ENCODE results near the gene RRAGC. TPM values are rescaled to one million over a fixed set of nuclear protein-coding genes. Genes with fewer than 3 reads are reported as not detected.

Gene RRAGC
- total and polyA plus RNA-seq, 2 of the 13 experiments (the other 11 are each of a cell fraction or from before 2014, with no cell fraction given) = 7.6 to 8.0 TPM

GRCh38 chr1:38898653-38899230 is 39.2 kb upstream of the RRAGC start:
- POLR2A ChIA-PET = no interaction called here
- no peak overlapping the region for H3K4me2 ChIP-seq (ENCODE audit: low read depth, low read length)

GRCh38 chr1:38896169-38896568 is 36.6 kb upstream of the RRAGC start:
- Histone ChIP-seq H3K4me2 (ENCODE audit: low read depth, low read length) (no peak overlapping the region), H3K79me2 (ENCODE audit: insufficient read depth, low read length) (no peaks in the 10 kb centered on the region), H3K27ac (ENCODE audit: extremely low read length, insufficient read depth, low read length) (no peak overlapping the region), H3K27me3 (ENCODE audit: control insufficient read depth in 1 of 2, insufficient read depth in 2 of 2, low read length in 2 of 2) (no peaks in the 10 kb centered on the region), H3K4me1 (ENCODE audit: insufficient read depth, low read length) (peaks cover 33% of the 10 kb centered on the region), H3K9me3 (ENCODE audit: low read length) (no peaks in the 10 kb centered on the region), H3K9ac (ENCODE audit: insufficient read depth, low read depth, low read length) (no peak overlapping the region), H2AFZ (ENCODE audit: low read length) (no peak overlapping the region), H3K4me3 (replicated peaks in 1 of 3; ENCODE audit: insufficient read depth in 1 of 3, low read depth in 2 of 3, low read length in 3 of 3) (no peak overlapping the region), H3K36me3 (replicated peaks in 1 of 2; ENCODE audit: control insufficient read depth in 1 of 2, insufficient read depth in 2 of 2, low read length in 2 of 2) (0 out of 5 replicates have a peak, but pooled peaks cover 0 to 1% of the 10 kb centered on the region in 2 experiments), H4K20me1 (ENCODE audit: insufficient read depth, low read length) (no peaks in the 10 kb centered on the region)
- FAIRE-seq (no peak), ATAC-seq (no peak), DNase-seq (ENCODE audit: low spot score) (no peak)
- intact Hi-C loops (cut with micrococcal nuclease; ENCODE audit: unreplicated experiment) = no loop called here
- CTCF ChIA-PET (ENCODE audit: low intra/inter-chr PET ratio, low total read pairs) = no interaction called here
- TF ChIP-seq KIAA2018 (CRISPR knock-in tag; IDR thresholded peaks at IDR 0.05; ENCODE audit: borderline replicate concordance) (no peak), ZNF629 (CRISPR knock-in tag; conservative IDR thresholded peaks at IDR 0.05) (peak; percentile 60)
- in situ Hi-C loops (cut with HindIII; ENCODE audit: extremely low pct_ligation_motif_present, low pct_unique_long_range_greater_than_20kb) = no loop called here
- BruUV-seq (replicated peaks) = no TSS peak
- WGBS (ENCODE audit: low lambda C conversion rate) = 96% methylated on average over 2 of the region's 2 CpGs
- POLR2A ChIA-PET = no interaction called here

More at GRCh38 chr1:38898653-38899230, 39.2 kb upstream of the RRAGC start:
- intact Hi-C loops (cut with micrococcal nuclease; ENCODE audit: unreplicated experiment) = no loop called here
- ATAC-seq = peak; percentile 23; the same call in 1 of the 3 replicates
- FAIRE-seq = no peak
- TF ChIP-seq PHF20 (CRISPR knock-in tag; IDR thresholded peaks at IDR 0.05) (no peak), MED8 (CRISPR knock-in tag; IDR thresholded peaks at IDR 0.05; ENCODE audit: insufficient replicate concordance) (no peak), BCL6 (CRISPR knock-in tag; IDR thresholded peaks at IDR 0.05) (0 out of 2 replicates have a peak, but pooled peaks have one; percentile 33), ZNF33A (CRISPR knock-in tag; IDR thresholded peaks at IDR 0.05; ENCODE audit: borderline replicate concordance) (no peak), ZKSCAN1 (IDR thresholded peaks at IDR 0.05; ENCODE audit: low read length) (no peak)
- H4K20me1 ChIP-seq (ENCODE audit: insufficient read depth, low read length) = no peaks in the 10 kb centered on the region
- H3K79me2 ChIP-seq (ENCODE audit: insufficient read depth, low read length) = no peaks in the 10 kb centered on the region
- H3K9me3 ChIP-seq (ENCODE audit: low read length) = no peaks in the 10 kb centered on the region
- no TSS peak for BruUV-seq (replicated peaks)
- CTCF ChIA-PET (ENCODE audit: low intra/inter-chr PET ratio, low total read pairs) = no interaction called here
- H2AFZ ChIP-seq (ENCODE audit: low read length) = no peak overlapping the region
- DNase-seq (ENCODE audit: low spot score) = no peak
- no peaks in the 10 kb centered on the region for H3K27me3 ChIP-seq (ENCODE audit: control insufficient read depth in 1 of 2, insufficient read depth in 2 of 2, low read length in 2 of 2)
- H3K4me1 ChIP-seq (ENCODE audit: insufficient read depth, low read length) = peaks cover 19% of the 10 kb centered on the region
- H3K4me3 ChIP-seq (replicated peaks in 1 of 3; ENCODE audit: insufficient read depth in 1 of 3, low read depth in 2 of 3, low read length in 3 of 3) = no peak overlapping the region
- 0 out of 5 replicates have a peak, but pooled peaks cover 0 to 1% of the 10 kb centered on the region in 2 experiments for H3K36me3 ChIP-seq (replicated peaks in 1 of 2; ENCODE audit: control insufficient read depth in 1 of 2, insufficient read depth in 2 of 2, low read length in 2 of 2)
- no peak overlapping the region for H3K9ac ChIP-seq (ENCODE audit: insufficient read depth, low read depth, low read length)
- in situ Hi-C loops (cut with HindIII; ENCODE audit: extremely low pct_ligation_motif_present, low pct_unique_long_range_greater_than_20kb) = no loop called here
- no peak overlapping the region for H3K27ac ChIP-seq (ENCODE audit: extremely low read length, insufficient read depth, low read length)
